ENCODE measurements around the gene UFC1. TPM values are rescaled to one million over a fixed set of nuclear protein-coding genes. Genes with fewer than 3 reads are reported as not detected.

UFC1 gene
- total and polyA plus RNA-seq, 2 donors (not counting 1 experiment from before 2014, with no cell fraction given), result 91.0 to 128 TPM

DNA sequence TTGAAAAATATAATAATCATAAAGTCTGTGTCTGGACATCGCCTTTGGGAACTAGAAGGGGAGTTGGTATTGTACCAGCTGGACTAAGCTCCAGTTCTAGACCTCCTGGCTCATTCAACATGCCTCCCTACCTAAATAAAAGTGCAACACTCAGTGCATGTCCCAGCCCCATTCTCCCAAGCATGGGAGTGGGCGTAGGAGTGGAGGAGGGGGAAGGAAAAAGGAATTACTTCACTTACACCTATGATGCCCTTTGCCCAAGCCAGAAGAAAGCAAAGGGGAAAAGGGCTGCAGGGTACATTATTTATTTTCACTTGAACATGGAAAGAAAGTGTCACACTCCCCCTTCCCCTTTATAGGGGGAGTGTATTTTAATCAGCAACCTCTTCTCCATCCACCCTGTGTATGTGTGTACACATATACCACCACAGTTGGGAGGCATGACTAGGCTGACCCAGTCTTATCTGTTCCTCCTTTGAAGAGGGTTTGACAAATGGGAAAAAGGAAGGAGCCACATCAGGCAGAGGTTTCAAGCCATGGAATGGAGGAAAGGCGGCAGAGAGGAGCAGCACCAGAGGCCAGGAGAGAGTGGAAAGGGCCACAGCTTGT is 32.6 kb upstream of the UFC1 start:
- H3K79me2 ChIP-seq (ENCODE audit: control insufficient read depth, insufficient read depth, low read length), result peaks cover 50% of the 10 kb centered on the region
- DNase-seq (no peak), ATAC-seq (ENCODE audit: low read depth) (no peak)
- no peaks in the 10 kb centered on the region for H3K9me3 ChIP-seq (ENCODE audit: control extremely low read depth in 1 of 3, control insufficient read depth in 2 of 3, insufficient read depth in 1 of 3, low read length in 2 of 3)
- peak overlapping the region; percentile 64 to 68 for H3K27ac ChIP-seq (ENCODE audit: low read length in 2 of 2)
- Mint-ChIP-seq H3K4me1 (peaks cover 58% of the 10 kb centered on the region), H3K27ac (peak overlapping the region; percentile 79), H3K27me3 (no peaks in the 10 kb centered on the region), H3K4me3 (no peak overlapping the region), H3K9me3 (ENCODE audit: insufficient read depth) (no peaks in the 10 kb centered on the region)
- POLR2A ChIA-PET, result interaction anchor here (0.7 to 1.5 kb wide), 2 partner anchors 62 to 76 kb away, joined by 4 to 6 read pairs; no protein-coding TSS in a partner anchor
- H3K4me2 ChIP-seq (replicated peaks; ENCODE audit: low read depth, low read length, poor library complexity, severe bottlenecking), result peak overlapping the region; percentile 30
- intact Hi-C loops (cut with micrococcal nuclease), result no loop called here
- WGBS (ENCODE audit: insufficient coverage), result no CpG with 5 or more reads among the region's 3 CpGs
- peaks cover 41 to 48% of the 10 kb centered on the region in 2 donors for H3K4me1 ChIP-seq (ENCODE audit: control insufficient read depth in 2 of 2, insufficient read depth in 2 of 2, low read length in 2 of 2)
- no peaks in the 10 kb centered on the region for H4K20me1 ChIP-seq (ENCODE audit: control insufficient read depth, insufficient read depth, low read length, poor library complexity, severe bottlenecking)
- no peaks in the 10 kb centered on the region for H3K27me3 ChIP-seq (replicated peaks in 1 of 4; ENCODE audit: control extremely low read depth in 1 of 4, control insufficient read depth in 3 of 4, insufficient read depth in 4 of 4, low read length in 3 of 4)
- CTCF ChIA-PET, result interaction anchor here (1.4 to 1.5 kb wide), 2 partner anchors 19 to 123 kb away, joined by 3 to 4 read pairs; no protein-coding TSS in a partner anchor
- H3K36me3 ChIP-seq (replicated peaks in 1 of 2; ENCODE audit: control extremely low read depth in 1 of 2, control insufficient read depth in 1 of 2, extremely low read depth in 1 of 2, insufficient read depth in 2 of 2, low read length in 1 of 2), result peaks cover 0 to 47% of the 10 kb centered on the region in 2 experiments
- H3K9ac ChIP-seq (ENCODE audit: low read length), result no peak overlapping the region
- H2AFZ ChIP-seq (ENCODE audit: insufficient read depth, low read depth, low read length, poor library complexity, severe bottlenecking), result no peak overlapping the region
- no peak overlapping the region for H3K4me3 ChIP-seq (ENCODE audit: control extremely low read depth in 1 of 5, extremely low read depth in 1 of 5, insufficient read depth in 1 of 5, low read depth in 2 of 5, low read length in 4 of 5)
- TF ChIP-seq, protein P1, sequence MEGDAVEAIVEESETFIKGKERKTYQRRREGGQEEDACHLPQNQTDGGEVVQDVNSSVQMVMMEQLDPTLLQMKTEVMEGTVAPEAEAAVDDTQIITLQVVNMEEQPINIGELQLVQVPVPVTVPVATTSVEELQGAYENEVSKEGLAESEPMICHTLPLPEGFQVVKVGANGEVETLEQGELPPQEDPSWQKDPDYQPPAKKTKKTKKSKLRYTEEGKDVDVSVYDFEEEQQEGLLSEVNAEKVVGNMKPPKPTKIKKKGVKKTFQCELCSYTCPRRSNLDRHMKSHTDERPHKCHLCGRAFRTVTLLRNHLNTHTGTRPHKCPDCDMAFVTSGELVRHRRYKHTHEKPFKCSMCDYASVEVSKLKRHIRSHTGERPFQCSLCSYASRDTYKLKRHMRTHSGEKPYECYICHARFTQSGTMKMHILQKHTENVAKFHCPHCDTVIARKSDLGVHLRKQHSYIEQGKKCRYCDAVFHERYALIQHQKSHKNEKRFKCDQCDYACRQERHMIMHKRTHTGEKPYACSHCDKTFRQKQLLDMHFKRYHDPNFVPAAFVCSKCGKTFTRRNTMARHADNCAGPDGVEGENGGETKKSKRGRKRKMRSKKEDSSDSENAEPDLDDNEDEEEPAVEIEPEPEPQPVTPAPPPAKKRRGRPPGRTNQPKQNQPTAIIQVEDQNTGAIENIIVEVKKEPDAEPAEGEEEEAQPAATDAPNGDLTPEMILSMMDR (IDR thresholded peaks at IDR 0.05), result no peak
- TF ChIP-seq EZH2 (IDR thresholded peaks at IDR 0.05; ENCODE audit: borderline replicate concordance, insufficient read depth, low read depth, low read length, poor library complexity, severe bottlenecking), result no peak

DNA sequence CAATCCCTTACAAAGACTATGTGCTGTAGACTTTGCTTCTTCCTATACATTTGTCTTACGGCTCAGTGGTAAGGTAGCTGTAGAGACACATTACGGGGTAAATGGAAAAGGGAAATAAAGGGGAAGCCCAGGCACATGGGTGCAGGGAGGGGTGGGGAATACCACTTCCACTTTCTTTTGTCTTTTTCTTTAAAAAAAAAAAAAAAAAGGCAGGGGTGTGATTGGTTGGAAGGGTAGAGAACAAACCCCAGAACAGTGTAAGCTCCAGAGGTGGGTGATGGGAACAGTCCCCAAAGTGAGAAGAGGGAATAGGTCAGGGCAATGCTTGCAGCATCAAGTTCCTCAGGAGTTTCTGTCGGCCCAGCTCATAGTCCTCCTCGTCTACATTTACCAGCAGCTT is 31.9 kb upstream of the UFC1 start:
- Histone ChIP-seq H3K36me3 (replicated peaks in 1 of 2; ENCODE audit: control extremely low read depth in 1 of 2, control insufficient read depth in 1 of 2, extremely low read depth in 1 of 2, insufficient read depth in 2 of 2, low read length in 1 of 2) (peaks cover 0 to 50% of the 10 kb centered on the region in 2 experiments), H2AFZ (ENCODE audit: insufficient read depth, low read depth, low read length, poor library complexity, severe bottlenecking) (no peak overlapping the region), H4K20me1 (ENCODE audit: control insufficient read depth, insufficient read depth, low read length, poor library complexity, severe bottlenecking) (no peaks in the 10 kb centered on the region), H3K79me2 (ENCODE audit: control insufficient read depth, insufficient read depth, low read length) (peaks cover 47% of the 10 kb centered on the region), H3K4me3 (ENCODE audit: control extremely low read depth in 1 of 5, extremely low read depth in 1 of 5, insufficient read depth in 1 of 5, low read depth in 2 of 5, low read length in 4 of 5) (no peak overlapping the region), H3K27ac (ENCODE audit: low read length in 2 of 2) (peak overlapping the region; percentile 64 to 68), H3K9me3 (ENCODE audit: control extremely low read depth in 1 of 3, control insufficient read depth in 2 of 3, insufficient read depth in 1 of 3, low read length in 2 of 3) (no peaks in the 10 kb centered on the region), H3K4me1 (ENCODE audit: control insufficient read depth in 2 of 2, insufficient read depth in 2 of 2, low read length in 2 of 2) (peaks cover 34 to 42% of the 10 kb centered on the region in 2 donors), H3K9ac (ENCODE audit: low read length) (no peak overlapping the region), H3K27me3 (replicated peaks in 1 of 4; ENCODE audit: control extremely low read depth in 1 of 4, control insufficient read depth in 3 of 4, insufficient read depth in 4 of 4, low read length in 3 of 4) (no peaks in the 10 kb centered on the region), H3K4me2 (replicated peaks; ENCODE audit: low read depth, low read length, poor library complexity, severe bottlenecking) (peak overlapping the region; percentile 30)
- POLR2A ChIA-PET, result interaction anchor here (0.7 to 1.5 kb wide), 2 partner anchors 62 to 77 kb away, joined by 4 to 6 read pairs; no protein-coding TSS in a partner anchor
- CTCF ChIA-PET, result interaction anchor here (0.6 to 1.5 kb wide), 3 partner anchors 18 to 124 kb away, joined by 3 to 4 read pairs (median 3); no protein-coding TSS in a partner anchor
- Mint-ChIP-seq H3K27me3 (no peaks in the 10 kb centered on the region), H3K9me3 (ENCODE audit: insufficient read depth) (no peaks in the 10 kb centered on the region), H3K27ac (peak overlapping the region; percentile 79), H3K4me1 (peaks cover 53% of the 10 kb centered on the region), H3K4me3 (peak overlapping the region; percentile 52)
- no peak for TF ChIP-seq EZH2 (IDR thresholded peaks at IDR 0.05; ENCODE audit: borderline replicate concordance, insufficient read depth, low read depth, low read length, poor library complexity, severe bottlenecking)
- TF ChIP-seq, protein P1 (IDR thresholded peaks at IDR 0.05), result no peak
- no peak for ATAC-seq (ENCODE audit: low read depth)
- intact Hi-C loops (cut with micrococcal nuclease), result no loop called here
- peak; percentile 69 for DNase-seq
- no CpG with 5 or more reads among the region's 4 CpGs for WGBS (ENCODE audit: insufficient coverage)
